GM21526 (cell line): ENCODE results near the gene CCL27.

Experiments
- ATAC-seq: cut with Tn5 transposase; IDR thresholded peaks from one replicate; pipeline ENCODE4 v1.9.1; 2021; ENCODE audit warnings: moderate library complexity; ENCODE audit not compliant: unreplicated experiment, low FRiP score

The CCL27 gene

DNA sequence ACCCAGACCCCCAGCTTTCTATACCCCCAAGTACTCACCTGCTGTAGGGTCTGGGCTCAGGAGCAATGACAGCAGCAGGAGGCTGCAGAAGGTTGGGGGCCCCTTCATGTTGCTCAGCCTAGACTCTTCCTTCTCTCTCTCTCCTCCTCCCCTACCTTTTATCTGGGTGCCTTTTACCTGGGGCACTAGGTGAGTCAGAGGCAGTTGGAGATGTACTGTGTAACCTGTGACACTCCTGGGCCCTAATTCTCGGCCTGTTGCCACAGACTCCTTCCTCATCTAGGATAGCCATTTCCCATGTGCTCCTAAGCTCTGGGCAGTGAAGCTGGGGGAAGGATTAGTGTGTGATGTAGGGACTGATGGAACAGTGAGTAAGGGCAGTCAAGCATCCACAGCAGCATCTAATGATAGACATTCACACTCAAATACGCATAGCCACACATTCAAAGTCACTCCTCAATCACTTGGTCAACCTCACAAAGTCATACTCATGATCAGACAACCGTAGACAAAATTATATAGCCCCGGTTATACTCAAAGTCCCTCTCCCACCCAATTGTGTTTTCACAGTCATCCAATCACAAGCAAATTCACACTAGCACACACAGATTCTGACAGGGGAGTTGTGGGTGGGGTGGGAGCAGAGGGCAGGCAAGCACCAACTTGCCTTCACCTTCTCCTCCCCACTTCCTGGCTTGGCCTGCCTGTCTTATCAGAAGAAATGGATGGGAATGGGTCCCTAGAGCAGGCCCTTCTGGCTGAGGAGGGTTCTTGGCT, at the start of gene CCL27:
Gene CCL27 (minus strand): TSS at position 132 of the 777 bp plus-strand sequence. CDS start 24 bp downstream, at position 108.
- no peak for ATAC-seq

- ATAC-seq, result no peak
Observed at GRCh38 chr9:34712140-34712539, 49.7 kb upstream of the CCL27 start.

DNA sequence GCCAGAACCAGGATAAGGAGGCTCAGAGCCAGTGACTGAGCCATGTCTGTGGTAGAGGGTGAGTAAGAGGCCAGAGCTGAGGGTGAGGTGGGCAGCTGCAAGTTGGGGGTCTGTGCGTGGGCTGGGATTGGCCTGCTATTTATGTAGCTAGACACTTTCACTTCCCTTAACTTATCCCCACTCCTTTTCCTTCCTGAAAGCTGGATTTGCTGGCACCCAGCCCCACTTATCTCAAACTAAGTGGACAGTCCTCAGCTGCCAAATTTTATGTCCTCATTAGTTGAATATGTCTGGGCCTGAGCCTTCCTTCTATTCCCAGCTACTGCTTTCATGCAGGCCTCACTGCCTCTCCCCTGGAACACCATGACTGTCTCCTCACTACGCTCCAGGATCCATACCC, 47.6 kb upstream of the CCL27 start, which contains the start of gene CCL21:
Gene CCL21 (minus strand): TSS at position 114 of the 400 bp plus-strand sequence. CDS start 70 bp downstream, at position 44.
- ATAC-seq, result no peak

- ATAC-seq, result no peak
Observed at GRCh38 chr9:34709196-34709978, 46.9 kb upstream of the CCL27 start.

DNA sequence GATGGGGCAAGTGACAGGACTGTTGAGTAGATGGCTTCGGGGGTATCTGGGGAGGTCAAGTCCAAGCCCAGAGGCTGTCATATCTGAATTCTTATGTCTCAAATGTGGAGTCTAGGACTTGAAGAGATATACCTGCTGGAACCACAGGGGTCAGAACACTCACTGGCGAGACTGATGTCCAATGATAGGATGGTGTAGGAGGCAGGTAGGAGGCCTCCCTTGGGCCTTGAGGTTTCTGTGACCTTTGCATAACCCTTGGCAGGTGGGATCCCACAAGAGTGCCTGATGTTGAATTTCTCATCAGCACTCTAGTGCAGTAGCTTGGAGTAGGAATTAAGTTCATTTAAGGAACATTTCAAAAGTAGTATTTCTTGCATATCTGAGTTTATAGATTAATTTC, 44.7 kb upstream of the CCL27 start:
- no peak for ATAC-seq

- peak; percentile 73 for ATAC-seq
Observed at GRCh38 chr9:34701769-34702736, 39.6 kb upstream of the CCL27 start.

GRCh38 chr9:34701023-34701768, 38.7 kb upstream of the CCL27 start:
- ATAC-seq, result no peak

- ATAC-seq, result no peak
Observed at GRCh38 chr9:34694811-34695210, 32.4 kb upstream of the CCL27 start.

DNA sequence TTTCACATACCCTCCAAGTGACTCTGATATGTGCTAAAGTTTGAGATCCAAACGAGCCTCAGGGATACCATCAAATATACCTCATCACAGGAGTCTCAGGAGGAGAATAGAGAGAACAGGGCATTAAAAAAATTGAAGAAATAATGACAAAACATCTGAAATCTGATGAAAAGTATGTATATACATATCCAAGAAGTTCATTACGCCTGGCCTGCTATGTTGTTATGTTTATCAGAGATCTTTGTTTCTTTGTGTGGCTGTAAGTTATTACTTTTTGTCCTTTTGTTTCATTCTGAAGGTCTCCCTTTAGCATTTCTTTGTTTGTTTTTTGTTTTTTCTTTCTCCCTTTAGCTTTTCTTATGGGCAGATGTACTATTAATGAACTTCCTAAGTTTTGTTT, 31.1 kb upstream of the CCL27 start:
- ATAC-seq, result no peak

GRCh38 chr9:34691936-34692315, 29.5 kb upstream of the CCL27 start:
- ATAC-seq, result no peak

DNA sequence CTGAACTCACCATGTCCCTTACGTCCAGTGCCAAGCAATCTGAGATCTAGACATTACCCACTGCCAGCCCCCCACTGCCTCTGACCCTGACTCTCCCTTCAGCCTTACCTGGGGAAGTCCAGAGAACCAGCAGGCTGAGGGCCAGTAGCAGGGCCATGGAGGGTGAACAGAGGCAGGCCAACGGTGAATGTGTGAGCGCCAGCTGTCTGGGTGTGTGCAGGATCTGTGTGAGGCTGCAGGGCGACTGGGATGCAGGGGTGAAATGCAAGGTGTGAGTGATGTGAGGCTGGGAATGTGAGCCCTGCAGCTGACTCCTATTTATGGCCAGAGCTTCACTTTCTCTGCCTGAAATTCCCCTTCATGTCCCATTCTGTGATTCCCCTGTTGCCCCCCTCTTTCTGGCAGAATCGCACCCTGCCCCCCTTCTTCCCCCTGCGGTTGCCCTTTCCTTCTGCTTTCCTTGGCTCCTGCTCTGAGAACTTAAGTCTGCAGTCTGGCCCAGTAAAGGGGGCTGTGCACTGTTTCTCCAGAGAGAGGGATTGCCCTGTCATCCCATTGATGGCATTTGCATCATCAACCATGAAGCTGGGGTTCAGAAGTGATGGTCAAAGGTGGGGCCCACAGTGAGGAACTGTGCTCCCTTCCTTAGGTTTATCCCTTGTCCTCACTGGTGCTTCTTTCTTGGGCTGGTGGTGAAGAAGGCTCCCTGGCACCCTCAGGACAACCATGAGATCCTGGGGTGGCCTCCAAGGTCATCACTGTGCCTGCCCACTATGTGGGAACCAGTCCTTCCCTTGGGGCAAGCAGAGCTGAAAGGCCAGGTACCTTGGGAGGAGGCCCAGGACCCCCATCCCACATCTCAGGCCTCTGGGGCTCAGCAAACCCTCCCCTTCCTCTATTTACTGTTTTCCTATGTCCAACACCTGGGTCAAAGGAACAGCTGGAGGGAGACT, 28.8 kb upstream of the CCL27 start, which contains the start of gene CCL19:
Gene CCL19 (minus strand): TSS at position 294 of the 953 bp plus-strand sequence. CDS start 137 bp downstream, at position 157.
- ATAC-seq, result no peak

DNA sequence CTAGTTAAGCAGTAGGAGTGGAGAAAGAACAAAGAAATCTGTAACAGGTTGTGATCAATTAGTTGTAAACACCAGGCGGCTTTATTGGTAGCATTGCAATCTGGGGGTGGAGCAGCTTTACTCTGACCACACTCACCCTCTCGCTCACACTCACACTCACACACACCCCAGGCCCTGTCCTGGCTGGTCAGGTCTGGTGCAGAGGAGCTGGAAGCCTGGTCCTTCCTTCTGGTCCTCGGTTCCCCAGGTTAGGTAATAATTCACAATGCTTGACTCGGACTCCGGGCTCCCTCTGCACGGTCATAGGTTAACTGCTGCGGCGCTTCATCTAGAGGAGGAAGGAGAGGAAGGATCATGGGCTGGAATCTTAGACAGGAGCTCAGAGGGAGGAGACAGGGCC, 27.1 kb upstream of the CCL27 start:
- ATAC-seq, result no peak

- ATAC-seq, result no peak
Observed at GRCh38 chr9:34689116-34689470, 26.6 kb upstream of the CCL27 start.

- no peak for ATAC-seq
Observed at GRCh38 chr9:34688329-34689115, 26.1 kb upstream of the CCL27 start.

- ATAC-seq, result no peak
Observed at GRCh38 chr9:34687276-34688030, 25.0 kb upstream of the CCL27 start.

DNA sequence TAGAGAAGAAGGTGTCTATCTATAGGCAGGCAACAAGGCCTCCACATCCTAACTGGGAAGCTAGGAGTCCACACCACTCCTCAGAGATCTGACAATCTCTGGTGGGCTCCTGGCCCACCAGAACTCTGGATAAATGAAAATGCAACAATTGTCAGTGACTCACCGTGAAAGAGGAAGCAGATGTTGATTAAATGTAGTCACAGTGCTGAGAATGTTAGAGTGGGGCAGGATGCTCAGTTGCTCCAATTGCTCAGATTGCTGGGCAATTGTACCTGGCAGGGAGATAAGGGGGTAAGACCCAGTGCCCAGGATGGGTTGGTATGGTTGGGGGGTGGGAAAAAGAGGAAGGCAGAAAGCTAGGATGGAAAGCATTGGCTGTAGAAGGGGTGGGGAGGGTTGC, 24.3 kb upstream of the CCL27 start:
- no peak for ATAC-seq

GRCh38 chr9:34686231-34686630, 23.8 kb upstream of the CCL27 start:
- ATAC-seq, result no peak
